ENCODE measurements around the gene OR10W1. TPM values are rescaled to one million over a fixed set of nuclear protein-coding genes. Genes with fewer than 3 reads are reported as not detected.

Gene OR10W1
- total and polyA plus RNA-seq, 2 experiments from 2014 or later, result not detected

DNA sequence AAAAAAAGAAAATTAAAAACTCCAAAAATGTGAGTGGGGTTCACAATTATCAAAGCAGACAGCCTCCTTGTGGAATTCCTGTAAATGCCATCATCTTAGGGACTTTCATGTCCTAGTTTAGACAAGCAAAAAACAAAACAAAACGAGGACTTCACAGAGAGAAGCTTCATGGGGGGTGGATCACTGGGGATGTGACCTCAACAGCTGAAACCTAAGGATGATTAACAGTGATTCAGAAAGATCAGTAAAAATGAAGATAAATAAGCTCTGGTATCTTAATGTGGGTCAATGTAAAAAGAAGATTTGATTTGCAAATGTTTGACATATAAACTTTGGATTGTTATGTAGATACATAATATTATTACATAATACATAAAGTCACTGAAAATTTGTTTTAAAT, 8.1 kb upstream of the OR10W1 start:
- Histone ChIP-seq H2AFZ (no peak overlapping the region), H3K4me3 (no peak overlapping the region), H3K36me3 (replicated peaks; ENCODE audit: insufficient read depth, low read depth) (no peaks in the 10 kb centered on the region), H3K4me2 (no peak overlapping the region), H4K20me1 (ENCODE audit: insufficient read depth, poor library complexity, severe bottlenecking) (no peaks in the 10 kb centered on the region), H3K4me1 (ENCODE audit: insufficient read depth) (peaks cover 3% of the 10 kb centered on the region), H3K27me3 (no peaks in the 10 kb centered on the region), H3K9me3 (ENCODE audit: low read depth) (no peaks in the 10 kb centered on the region), H3K79me2 (no peaks in the 10 kb centered on the region), H3K27ac (no peak overlapping the region), H3K9me2 (replicated peaks; ENCODE audit: insufficient read depth) (no peaks in the 10 kb centered on the region)
- TF ChIP-seq EZH2phosphoT487 (IDR thresholded peaks at IDR 0.05; ENCODE audit: low read depth, severe bottlenecking, unreplicated experiment), result no peak
- TF ChIP-seq, protein P1, sequence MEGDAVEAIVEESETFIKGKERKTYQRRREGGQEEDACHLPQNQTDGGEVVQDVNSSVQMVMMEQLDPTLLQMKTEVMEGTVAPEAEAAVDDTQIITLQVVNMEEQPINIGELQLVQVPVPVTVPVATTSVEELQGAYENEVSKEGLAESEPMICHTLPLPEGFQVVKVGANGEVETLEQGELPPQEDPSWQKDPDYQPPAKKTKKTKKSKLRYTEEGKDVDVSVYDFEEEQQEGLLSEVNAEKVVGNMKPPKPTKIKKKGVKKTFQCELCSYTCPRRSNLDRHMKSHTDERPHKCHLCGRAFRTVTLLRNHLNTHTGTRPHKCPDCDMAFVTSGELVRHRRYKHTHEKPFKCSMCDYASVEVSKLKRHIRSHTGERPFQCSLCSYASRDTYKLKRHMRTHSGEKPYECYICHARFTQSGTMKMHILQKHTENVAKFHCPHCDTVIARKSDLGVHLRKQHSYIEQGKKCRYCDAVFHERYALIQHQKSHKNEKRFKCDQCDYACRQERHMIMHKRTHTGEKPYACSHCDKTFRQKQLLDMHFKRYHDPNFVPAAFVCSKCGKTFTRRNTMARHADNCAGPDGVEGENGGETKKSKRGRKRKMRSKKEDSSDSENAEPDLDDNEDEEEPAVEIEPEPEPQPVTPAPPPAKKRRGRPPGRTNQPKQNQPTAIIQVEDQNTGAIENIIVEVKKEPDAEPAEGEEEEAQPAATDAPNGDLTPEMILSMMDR (IDR thresholded peaks at IDR 0.05; ENCODE audit: poor library complexity), result no peak
- no peak for TF ChIP-seq EZH2 (IDR thresholded peaks at IDR 0.05; ENCODE audit: borderline replicate concordance)
- WGBS (ENCODE audit: low lambda C conversion rate, missing lambda C conversion rate), result 44% methylated on average over 1 of the region's 1 CpG
- no peak for DNase-seq (ENCODE audit: low spot score)

DNA sequence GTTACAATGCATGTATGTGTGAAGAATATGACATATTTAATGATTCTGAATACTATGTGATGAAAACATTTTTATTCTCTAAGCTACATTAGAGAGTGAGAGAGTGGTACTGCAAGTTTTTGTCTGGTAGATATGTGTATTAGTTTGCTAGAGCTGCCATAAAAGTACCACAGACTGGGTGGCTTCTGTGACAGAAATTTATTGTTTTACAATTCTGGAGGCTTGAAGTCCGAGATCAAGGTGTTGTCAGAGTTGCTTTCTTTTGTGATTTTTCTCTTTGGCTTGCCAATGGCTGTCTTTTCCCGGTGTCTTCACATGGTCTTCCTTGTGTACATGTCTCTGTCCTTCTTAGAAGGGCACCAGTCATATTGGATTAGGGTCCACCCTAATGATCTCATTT, 6.9 kb upstream of the OR10W1 start:
- no peak for DNase-seq (ENCODE audit: low spot score)
- Histone ChIP-seq H3K4me2 (no peak overlapping the region), H3K27ac (no peak overlapping the region), H4K20me1 (ENCODE audit: insufficient read depth, poor library complexity, severe bottlenecking) (no peaks in the 10 kb centered on the region), H3K9me2 (replicated peaks; ENCODE audit: insufficient read depth) (no peaks in the 10 kb centered on the region), H3K79me2 (no peaks in the 10 kb centered on the region), H3K36me3 (replicated peaks; ENCODE audit: insufficient read depth, low read depth) (no peaks in the 10 kb centered on the region), H3K4me3 (no peak overlapping the region), H3K27me3 (no peaks in the 10 kb centered on the region), H3K9me3 (ENCODE audit: low read depth) (no peaks in the 10 kb centered on the region), H2AFZ (no peak overlapping the region), H3K4me1 (ENCODE audit: insufficient read depth) (peaks cover 3% of the 10 kb centered on the region)
- WGBS (ENCODE audit: low lambda C conversion rate, missing lambda C conversion rate), result 63% methylated on average over 2 of the region's 2 CpGs
- TF ChIP-seq, protein P1 (IDR thresholded peaks at IDR 0.05; ENCODE audit: poor library complexity), result no peak
- TF ChIP-seq EZH2 (IDR thresholded peaks at IDR 0.05; ENCODE audit: borderline replicate concordance) (no peak), EZH2phosphoT487 (IDR thresholded peaks at IDR 0.05; ENCODE audit: low read depth, severe bottlenecking, unreplicated experiment) (no peak)

DNA sequence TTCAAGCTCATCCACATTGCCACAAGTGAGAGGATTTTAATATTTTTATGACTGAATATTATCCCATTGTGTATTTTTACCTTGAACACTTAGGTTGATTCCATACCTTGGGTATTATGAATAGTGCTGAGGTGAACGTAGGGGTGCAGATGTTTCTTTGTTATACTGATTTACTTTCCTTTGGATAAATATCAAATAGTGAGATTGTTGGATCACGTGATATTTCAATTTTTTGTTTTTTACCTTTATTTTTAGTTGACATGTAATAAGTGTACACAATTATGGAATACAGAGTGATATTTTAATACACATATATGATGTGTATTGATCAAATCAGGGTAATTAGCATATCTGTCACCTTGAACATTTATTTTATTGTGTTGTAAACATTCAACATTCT, 8.1 kb downstream of the OR10W1 start:
- Histone ChIP-seq H3K9me2 (replicated peaks; ENCODE audit: insufficient read depth) (no peaks in the 10 kb centered on the region), H3K27ac (no peak overlapping the region), H4K20me1 (ENCODE audit: insufficient read depth, poor library complexity, severe bottlenecking) (no peaks in the 10 kb centered on the region), H3K4me1 (ENCODE audit: insufficient read depth) (no peaks in the 10 kb centered on the region), H2AFZ (no peak overlapping the region), H3K9me3 (ENCODE audit: low read depth) (no peaks in the 10 kb centered on the region), H3K4me3 (no peak overlapping the region), H3K27me3 (no peaks in the 10 kb centered on the region), H3K36me3 (replicated peaks; ENCODE audit: insufficient read depth, low read depth) (no peaks in the 10 kb centered on the region), H3K79me2 (no peaks in the 10 kb centered on the region), H3K4me2 (no peak overlapping the region)
- no peak for TF ChIP-seq EZH2 (IDR thresholded peaks at IDR 0.05; ENCODE audit: borderline replicate concordance)
- TF ChIP-seq, protein P1 (IDR thresholded peaks at IDR 0.05; ENCODE audit: poor library complexity), result no peak
- no peak for TF ChIP-seq EZH2phosphoT487 (IDR thresholded peaks at IDR 0.05; ENCODE audit: low read depth, severe bottlenecking, unreplicated experiment)
- WGBS (ENCODE audit: low lambda C conversion rate, missing lambda C conversion rate), result 76% methylated on average over 2 of the region's 2 CpGs
- no peak for DNase-seq (ENCODE audit: low spot score)

DNA sequence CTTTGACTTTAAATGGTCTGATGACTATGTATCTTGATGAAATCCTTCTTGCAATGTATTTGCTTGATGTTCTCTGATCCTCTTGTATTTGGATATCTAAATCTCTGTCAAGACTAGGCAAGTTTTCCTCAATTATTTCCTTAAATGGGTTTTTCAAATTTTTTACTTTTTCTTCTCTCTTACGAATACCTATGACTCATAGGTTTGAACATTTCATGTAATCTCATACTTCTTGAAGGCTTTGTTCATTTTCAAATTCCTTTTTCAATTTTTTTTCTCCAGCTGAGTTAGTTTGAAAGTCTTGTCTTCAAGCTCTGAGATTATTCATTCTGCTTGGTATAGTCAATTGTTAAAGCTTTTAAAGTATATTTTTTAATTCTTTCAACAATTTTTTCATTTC, 13.1 kb downstream of the OR10W1 start:
- Histone ChIP-seq H3K36me3 (replicated peaks; ENCODE audit: insufficient read depth, low read depth) (no peaks in the 10 kb centered on the region), H3K27me3 (no peaks in the 10 kb centered on the region), H3K9me2 (replicated peaks; ENCODE audit: insufficient read depth) (no peaks in the 10 kb centered on the region), H3K9me3 (ENCODE audit: low read depth) (no peaks in the 10 kb centered on the region), H3K4me2 (no peak overlapping the region), H4K20me1 (ENCODE audit: insufficient read depth, poor library complexity, severe bottlenecking) (no peaks in the 10 kb centered on the region), H2AFZ (no peak overlapping the region), H3K27ac (no peak overlapping the region), H3K4me3 (no peak overlapping the region), H3K79me2 (no peaks in the 10 kb centered on the region), H3K4me1 (ENCODE audit: insufficient read depth) (no peaks in the 10 kb centered on the region)
- TF ChIP-seq EZH2phosphoT487 (IDR thresholded peaks at IDR 0.05; ENCODE audit: low read depth, severe bottlenecking, unreplicated experiment), result no peak
- TF ChIP-seq EZH2 (IDR thresholded peaks at IDR 0.05; ENCODE audit: borderline replicate concordance), result no peak
- TF ChIP-seq, protein P1 (IDR thresholded peaks at IDR 0.05; ENCODE audit: poor library complexity), result no peak
- DNase-seq (ENCODE audit: low spot score), result no peak
- WGBS (ENCODE audit: low lambda C conversion rate, missing lambda C conversion rate), result 75% methylated on average over 1 of the region's 1 CpG

Data from hepatocyte (in vitro differentiated cells).